GM10266 (cell line): ENCODE data around the gene SNUPN.

Source experiments
- DNase-seq: peaks from one replicate; pipeline ENCODE4 v3.0.0; 2012; ENCODE audit errors: extremely low spot score
- TF ChIP-seq, protein P1 (sequence below): IDR thresholded peaks from 2 replicates; pipeline ENCODE4 v1.5.1; 2012; ENCODE audit warnings: mild to moderate bottlenecking, low read depth; ENCODE audit not compliant: control insufficient read depth, insufficient read depth; ENCODE audit errors: missing control alignments

The SNUPN gene

DNA sequence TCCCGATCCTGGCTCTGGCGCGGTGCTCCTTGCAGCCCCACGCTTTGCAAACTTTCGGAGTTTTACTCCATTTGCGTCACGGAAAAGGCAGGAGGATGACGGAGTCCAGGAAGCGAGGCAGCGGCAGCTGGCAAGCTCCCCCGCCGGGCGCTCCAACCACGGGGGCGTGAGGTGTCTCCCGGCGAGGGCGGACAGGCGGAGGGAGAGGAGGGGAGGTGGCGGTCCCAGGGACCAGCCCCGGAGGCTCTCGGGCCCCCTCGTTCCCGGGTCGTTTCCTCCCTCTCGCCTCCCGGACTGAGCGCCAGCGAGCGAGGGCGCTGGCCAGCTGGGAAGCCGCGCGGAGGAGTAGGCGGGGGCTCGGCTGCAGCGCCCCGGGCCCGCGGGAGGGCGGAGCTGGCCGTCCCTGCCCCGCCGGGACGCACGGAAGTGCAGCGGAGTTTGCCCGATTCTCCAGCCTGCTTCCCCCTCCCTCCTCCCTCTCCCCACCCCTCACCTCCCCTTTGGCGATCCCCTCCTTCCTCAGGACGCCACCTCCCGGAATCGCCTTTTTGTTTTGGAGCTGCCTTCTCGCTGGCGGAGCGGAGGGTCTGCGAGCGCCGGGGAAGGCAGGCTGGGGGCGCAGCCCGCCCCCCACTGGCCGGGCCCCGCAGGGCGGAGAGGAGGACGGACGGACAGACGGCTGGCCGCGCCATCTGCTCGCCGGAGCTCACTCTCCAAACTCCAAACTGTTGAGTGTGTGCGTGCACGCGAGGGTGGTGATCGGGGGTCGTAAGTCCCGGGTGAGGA is 22.0 kb upstream of the SNUPN start, which contains the start of gene SNX33:
SNX33 (plus strand) TSS at position 543 of the 786 bp plus-strand sequence. CDS start 1,191 bp downstream, outside the sequence.
- TF ChIP-seq, protein P1, sequence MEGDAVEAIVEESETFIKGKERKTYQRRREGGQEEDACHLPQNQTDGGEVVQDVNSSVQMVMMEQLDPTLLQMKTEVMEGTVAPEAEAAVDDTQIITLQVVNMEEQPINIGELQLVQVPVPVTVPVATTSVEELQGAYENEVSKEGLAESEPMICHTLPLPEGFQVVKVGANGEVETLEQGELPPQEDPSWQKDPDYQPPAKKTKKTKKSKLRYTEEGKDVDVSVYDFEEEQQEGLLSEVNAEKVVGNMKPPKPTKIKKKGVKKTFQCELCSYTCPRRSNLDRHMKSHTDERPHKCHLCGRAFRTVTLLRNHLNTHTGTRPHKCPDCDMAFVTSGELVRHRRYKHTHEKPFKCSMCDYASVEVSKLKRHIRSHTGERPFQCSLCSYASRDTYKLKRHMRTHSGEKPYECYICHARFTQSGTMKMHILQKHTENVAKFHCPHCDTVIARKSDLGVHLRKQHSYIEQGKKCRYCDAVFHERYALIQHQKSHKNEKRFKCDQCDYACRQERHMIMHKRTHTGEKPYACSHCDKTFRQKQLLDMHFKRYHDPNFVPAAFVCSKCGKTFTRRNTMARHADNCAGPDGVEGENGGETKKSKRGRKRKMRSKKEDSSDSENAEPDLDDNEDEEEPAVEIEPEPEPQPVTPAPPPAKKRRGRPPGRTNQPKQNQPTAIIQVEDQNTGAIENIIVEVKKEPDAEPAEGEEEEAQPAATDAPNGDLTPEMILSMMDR = peak; percentile 62
- DNase-seq = peak; percentile 82

DNA sequence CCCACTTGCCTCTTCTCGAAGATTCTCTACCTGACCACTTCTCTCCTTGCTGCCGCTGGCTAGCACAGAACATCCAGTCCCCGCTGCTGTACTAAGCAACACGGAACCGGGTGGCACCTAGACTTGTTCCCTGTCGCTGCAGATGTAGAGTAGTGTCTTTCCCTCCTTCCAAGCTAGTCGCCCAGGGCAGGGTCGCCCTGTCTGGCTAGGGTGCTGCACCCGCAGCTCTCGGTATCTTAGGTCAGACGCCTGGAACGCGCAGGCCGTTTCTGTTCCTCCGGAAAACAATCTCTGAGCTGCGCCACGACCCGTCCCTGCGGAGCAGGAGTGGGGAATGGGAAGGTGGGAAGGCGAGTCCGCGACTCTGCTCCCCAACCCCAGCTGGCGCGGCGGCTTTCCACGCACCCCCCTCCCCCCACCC is 21.4 kb upstream of the SNUPN start:
- TF ChIP-seq, protein P1 = no peak

DNA sequence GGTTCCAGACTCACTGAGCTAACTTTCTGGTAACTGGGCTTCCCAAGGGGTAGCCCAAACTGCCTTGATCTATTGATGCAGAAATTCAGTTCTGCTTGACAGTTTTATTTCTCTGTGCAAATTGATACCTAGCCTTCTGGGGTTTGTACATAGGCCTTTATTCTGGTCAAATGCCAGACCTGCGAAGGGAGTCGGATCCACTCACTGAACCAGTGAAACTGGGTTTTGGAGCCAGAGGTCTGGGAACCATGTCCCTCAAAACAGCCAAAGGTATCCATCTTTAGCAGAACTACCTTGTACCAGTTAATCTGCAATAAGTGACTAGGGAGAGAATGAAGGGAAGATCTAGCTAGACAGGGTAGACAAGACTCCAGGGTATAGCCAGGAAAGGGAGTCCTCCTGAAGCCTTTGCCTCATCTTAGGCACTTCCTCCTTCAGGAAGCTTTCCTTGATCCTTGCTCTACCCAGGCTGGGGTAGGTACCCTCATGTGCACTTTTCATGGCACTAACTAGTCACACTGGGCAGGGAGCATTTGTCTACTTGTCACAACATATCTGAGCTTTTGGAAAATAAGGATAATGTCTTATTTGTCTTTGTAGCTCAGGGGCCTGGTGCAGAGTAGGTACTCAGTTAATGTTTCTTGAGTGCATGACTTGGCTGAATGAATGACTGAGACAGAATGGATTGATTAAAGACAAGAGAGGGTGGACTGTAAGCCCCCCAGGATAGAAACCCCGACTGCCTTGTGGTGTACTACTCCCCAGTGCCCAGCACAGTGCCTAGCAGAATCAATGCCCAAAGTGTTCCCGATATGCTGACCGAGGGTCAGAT is 20.8 kb upstream of the SNUPN start:
- no peak for DNase-seq
- TF ChIP-seq, protein P1 = no peak

More for the DNA sequence above, 21.4 kb upstream of the SNUPN start:
- no peak for DNase-seq

DNA sequence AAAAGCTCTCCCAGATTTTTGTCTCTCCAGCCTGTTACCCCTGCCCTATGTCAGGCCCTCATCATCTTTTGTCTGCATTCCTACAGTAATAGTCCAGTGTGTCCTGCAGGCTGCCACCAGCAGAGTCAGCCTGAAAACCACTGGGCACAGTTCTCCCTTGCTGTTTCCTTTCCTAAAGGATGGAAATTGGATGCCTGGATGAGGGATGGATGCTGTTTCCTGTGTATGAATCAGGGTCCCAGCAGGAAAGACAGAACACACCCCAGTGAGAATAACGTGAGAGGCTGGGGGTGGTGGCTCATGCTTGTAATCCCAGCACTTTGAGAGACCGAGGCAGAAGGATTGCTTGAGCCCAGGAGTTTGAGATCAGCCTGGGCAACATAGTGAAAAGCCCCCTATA is 18.9 kb upstream of the SNUPN start:
- TF ChIP-seq, protein P1 = no peak
- DNase-seq = no peak

DNA sequence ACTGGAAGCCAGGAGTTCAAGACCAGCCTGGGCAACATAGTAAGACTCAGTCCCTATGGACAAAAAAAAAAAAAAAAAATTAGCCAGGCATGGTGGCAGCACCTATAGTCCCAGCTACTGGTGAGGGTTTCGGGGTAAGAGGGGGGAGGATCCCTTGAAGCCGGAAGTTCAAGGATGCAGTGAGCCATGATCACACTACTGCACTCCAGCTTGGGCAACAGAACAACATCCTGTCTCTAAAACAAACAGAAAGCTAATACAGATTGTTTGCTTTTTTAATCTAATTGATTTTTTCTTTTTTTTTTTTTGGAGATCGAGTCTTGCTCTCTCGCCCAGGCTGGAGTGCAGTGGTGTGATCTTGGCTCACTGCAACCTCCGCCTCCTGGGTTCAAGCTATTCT is 16.1 kb upstream of the SNUPN start:
- no peak for DNase-seq
- TF ChIP-seq, protein P1 = no peak

DNA sequence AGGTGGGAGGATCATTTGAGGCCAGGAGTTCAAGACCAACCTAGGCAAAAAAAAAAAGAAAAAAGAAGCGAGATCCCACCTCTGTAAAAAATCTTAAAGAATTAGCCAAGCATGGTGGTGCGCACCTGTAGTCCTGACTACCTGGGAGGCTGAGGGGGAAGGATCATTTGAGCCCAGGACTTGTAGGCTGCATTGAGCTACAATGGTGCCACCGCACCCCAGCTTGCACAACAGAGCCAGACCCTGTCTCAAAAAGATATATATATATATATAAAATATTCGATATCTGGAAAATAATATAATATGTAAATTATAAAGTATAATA is 15.6 kb upstream of the SNUPN start:
- TF ChIP-seq, protein P1 = no peak
- DNase-seq = no peak
